Endodermal cell (in vitro differentiated cells): ENCODE measurements around the gene CERS3. TPM values are rescaled to one million over a fixed set of nuclear protein-coding genes. Genes with fewer than 3 reads are reported as not detected.
A peak's percentile ranks its signal among the peaks of the same experiment; 100 is the strongest.

Source experiments
- DNase-seq: peaks from one replicate; pipeline ENCODE4 v3.0.0-alpha.2; 2017
- H3K27ac ChIP-seq: 2 replicates; pipeline ENCODE4 v1.5.1; 2013; ENCODE audit warnings: mild to moderate bottlenecking, low read depth, low read length, moderate library complexity
- H3K27me3 ChIP-seq: 2 replicates; pipeline ENCODE4 v1.6.1; 2013; ENCODE audit warnings: mild to moderate bottlenecking, low read length, moderate library complexity; ENCODE audit not compliant: insufficient read depth, control insufficient read depth, poor library complexity, severe bottlenecking
- H3K36me3 ChIP-seq: 2 replicates; pipeline ENCODE4 v1.7.0; 2013; ENCODE audit warnings: mild to moderate bottlenecking, low read length, moderate library complexity; ENCODE audit not compliant: control insufficient read depth, insufficient read depth
- H3K4me1 ChIP-seq: one replicate; pipeline ENCODE4 v1.7.0; 2013; ENCODE audit warnings: low read length; ENCODE audit not compliant: control insufficient read depth, insufficient read depth
- H3K4me3 ChIP-seq: 2 replicates; pipeline ENCODE4 v1.5.1; 2013; ENCODE audit warnings: mild to moderate bottlenecking, low read length, moderate library complexity
- H3K9ac ChIP-seq: 2 replicates; pipeline ENCODE4 v1.6.1; 2013; ENCODE audit warnings: mild to moderate bottlenecking, low read length, moderate library complexity; ENCODE audit not compliant: poor library complexity, severe bottlenecking; ENCODE audit errors: extremely low read depth
- H3K9me3 ChIP-seq: 2 replicates; pipeline ENCODE4 v1.6.1; 2013; ENCODE audit warnings: mild to moderate bottlenecking, low read length, moderate library complexity; ENCODE audit not compliant: control insufficient read depth
- H3K27ac Mint-ChIP-seq: 2 replicates; pipeline ENCODE4 v1.8.0; 2020; ENCODE audit warnings: mixed read lengths
- H3K27me3 Mint-ChIP-seq: 2 replicates; pipeline ENCODE4 v1.8.0; 2021; ENCODE audit warnings: mild to moderate bottlenecking, mixed read lengths; ENCODE audit not compliant: insufficient read depth
- H3K36me3 Mint-ChIP-seq: 2 replicates; pipeline ENCODE4 v1.8.0; 2020; ENCODE audit warnings: low read depth, mixed read lengths
- H3K4me1 Mint-ChIP-seq: 2 replicates; pipeline ENCODE4 v1.8.0; 2020; ENCODE audit warnings: mixed read lengths
- H3K4me3 Mint-ChIP-seq: 2 replicates; pipeline ENCODE4 v1.8.0; 2020; ENCODE audit warnings: mild to moderate bottlenecking, moderate library complexity, mixed read lengths
- H3K9me3 Mint-ChIP-seq: 2 replicates; pipeline ENCODE4 v1.8.0; 2020; ENCODE audit warnings: mild to moderate bottlenecking, mixed read lengths
- WGBS, 2 experiments: methylation state at CpG; one replicate each; pipeline versions ENCODE4 v1.1.5 to v1.1.7; 2013; ENCODE audit warnings: missing lambda C conversion rate in 2 of 2, mixed read lengths in 1 of 2; ENCODE audit not compliant: insufficient coverage in 1 of 2, insufficient read length in 1 of 2; 5-methylcytosine and 5-hydroxymethylcytosine counted together
- total RNA-seq, 2 donors: library from RNA; stranded (reverse); fragmentation: NEBNext Ultra II Directional in 1 of 2; extraction: Animal tissue kit (Norgen Biotek cat#: 25700) in 1 of 2; gene quantifications; 2 replicates in 1 of 2; 3 replicates in 1 of 2; pipeline ENCODE4 v1.2.1, GENCODE V29; 2021
- TF ChIP-seq, protein P1 (sequence below): fragments of 200-600 bp; sonication (generic); conservative IDR thresholded peaks from 2 replicates; pipeline ENCODE4 v1.5.0; 2021; ENCODE audit warnings: antibody characterized with exemption, mild to moderate bottlenecking

Gene CERS3
- total RNA-seq, 2 donors from 2014 or later, result 0.48 TPM; not detected in 1

GRCh38 chr15:100372739-100373119 lies 156.0 kb downstream of the CERS3 start:
- no peak for DNase-seq

GRCh38 chr15:100355342-100355741 lies 173.4 kb downstream of the CERS3 start:
- Histone ChIP-seq H3K9me3 (no peaks in the 10 kb centered on the region), H3K36me3 (no peaks in the 10 kb centered on the region), H3K4me3 (no peak overlapping the region), H3K27me3 (no peaks in the 10 kb centered on the region), H3K9ac (no peak overlapping the region), H3K4me1 (no peaks in the 10 kb centered on the region), H3K27ac (no peak overlapping the region)
- no peak overlapping the region for H3K4me3 Mint-ChIP-seq
- TF ChIP-seq, protein P1, sequence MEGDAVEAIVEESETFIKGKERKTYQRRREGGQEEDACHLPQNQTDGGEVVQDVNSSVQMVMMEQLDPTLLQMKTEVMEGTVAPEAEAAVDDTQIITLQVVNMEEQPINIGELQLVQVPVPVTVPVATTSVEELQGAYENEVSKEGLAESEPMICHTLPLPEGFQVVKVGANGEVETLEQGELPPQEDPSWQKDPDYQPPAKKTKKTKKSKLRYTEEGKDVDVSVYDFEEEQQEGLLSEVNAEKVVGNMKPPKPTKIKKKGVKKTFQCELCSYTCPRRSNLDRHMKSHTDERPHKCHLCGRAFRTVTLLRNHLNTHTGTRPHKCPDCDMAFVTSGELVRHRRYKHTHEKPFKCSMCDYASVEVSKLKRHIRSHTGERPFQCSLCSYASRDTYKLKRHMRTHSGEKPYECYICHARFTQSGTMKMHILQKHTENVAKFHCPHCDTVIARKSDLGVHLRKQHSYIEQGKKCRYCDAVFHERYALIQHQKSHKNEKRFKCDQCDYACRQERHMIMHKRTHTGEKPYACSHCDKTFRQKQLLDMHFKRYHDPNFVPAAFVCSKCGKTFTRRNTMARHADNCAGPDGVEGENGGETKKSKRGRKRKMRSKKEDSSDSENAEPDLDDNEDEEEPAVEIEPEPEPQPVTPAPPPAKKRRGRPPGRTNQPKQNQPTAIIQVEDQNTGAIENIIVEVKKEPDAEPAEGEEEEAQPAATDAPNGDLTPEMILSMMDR, result no peak
- H3K4me1 Mint-ChIP-seq, result no peaks in the 10 kb centered on the region
- H3K9me3 Mint-ChIP-seq, result peaks cover 6% of the 10 kb centered on the region
- no peak for DNase-seq
- H3K36me3 Mint-ChIP-seq, result no peaks in the 10 kb centered on the region
- H3K27me3 Mint-ChIP-seq, result peaks cover 33% of the 10 kb centered on the region
- WGBS, 2 experiments, result 81% methylated on average over 2 of the region's 2 CpGs; no CpG with 5 or more reads in 1 of the 2 experiments
- H3K27ac Mint-ChIP-seq, result no peak overlapping the region

More at GRCh38 chr15:100372739-100373119, 156.0 kb downstream of the CERS3 start:
- Mint-ChIP-seq H3K4me1 (peaks cover 10% of the 10 kb centered on the region), H3K27ac (no peak overlapping the region), H3K4me3 (peak overlapping the region; percentile 59), H3K36me3 (no peaks in the 10 kb centered on the region), H3K9me3 (peaks cover 22% of the 10 kb centered on the region), H3K27me3 (peaks cover 48% of the 10 kb centered on the region)
- Histone ChIP-seq H3K36me3 (no peaks in the 10 kb centered on the region), H3K27me3 (peaks cover 28% of the 10 kb centered on the region), H3K4me3 (no peak overlapping the region), H3K4me1 (no peaks in the 10 kb centered on the region), H3K9ac (no peak overlapping the region), H3K27ac (no peak overlapping the region), H3K9me3 (peaks cover 7% of the 10 kb centered on the region)
- TF ChIP-seq, protein P1, result no peak
- WGBS, 2 experiments, result 54 to 65% methylated on average over 6 to 9 of the region's 9 CpGs

DNA sequence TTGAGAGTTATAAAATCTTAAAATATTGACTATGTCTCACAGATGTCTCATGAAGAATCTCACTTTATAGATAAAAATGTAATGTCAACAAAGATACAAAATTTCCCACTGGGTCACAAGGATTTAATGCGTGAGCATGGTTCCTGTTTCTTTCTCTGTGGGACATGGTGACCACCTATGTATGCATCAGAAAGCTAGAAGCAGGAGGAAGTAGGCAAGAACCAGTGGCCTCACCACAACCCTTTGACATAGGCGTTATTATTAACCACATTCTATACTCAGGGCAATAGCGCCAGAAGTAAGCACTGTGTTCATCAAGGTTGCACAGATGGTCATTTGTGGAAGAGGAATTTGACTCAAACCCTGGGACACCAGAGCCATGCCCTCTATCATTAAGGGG lies 175.3 kb downstream of the CERS3 start:
- no peak overlapping the region for H3K4me3 ChIP-seq
- TF ChIP-seq, protein P1, result no peak
- H3K27me3 Mint-ChIP-seq, result peaks cover 35% of the 10 kb centered on the region
- H3K36me3 ChIP-seq, result no peaks in the 10 kb centered on the region
- no peak overlapping the region for H3K27ac Mint-ChIP-seq
- 93 to 100% methylated on average over 1 to 3 of the region's 3 CpGs for WGBS, 2 experiments
- peaks cover 5% of the 10 kb centered on the region for H3K9me3 Mint-ChIP-seq
- no peaks in the 10 kb centered on the region for H3K4me1 ChIP-seq
- no peak for DNase-seq
- no peak overlapping the region for H3K27ac ChIP-seq
- no peaks in the 10 kb centered on the region for H3K4me1 Mint-ChIP-seq
- H3K27me3 ChIP-seq, result peaks cover 6% of the 10 kb centered on the region
- H3K9ac ChIP-seq, result no peak overlapping the region
- H3K4me3 Mint-ChIP-seq, result no peak overlapping the region
- H3K9me3 ChIP-seq, result no peaks in the 10 kb centered on the region
- H3K36me3 Mint-ChIP-seq, result no peaks in the 10 kb centered on the region
